Uterus (tissue), 4 donors: Measurements from ENCODE around the gene PLEKHM3. TPM values are rescaled to one million over a fixed set of nuclear protein-coding genes. Genes with fewer than 3 reads are reported as not detected.

Experiments
- DNase-seq, 2 donors: peaks; one replicate each; pipeline ENCODE4 v3.0.0-alpha.2; 2019 to 2020
- H3K27ac ChIP-seq, 2 donors: fragments of 200-600 bp; sonication (generic); 1 replicate in 1 of 2; 2 replicates in 1 of 2; pipeline ENCODE4 v1.5.1; 2016 to 2018
- H3K27me3 ChIP-seq, 2 donors: fragments of 200-600 bp; sonication (generic); one replicate each; pipeline ENCODE4 v1.5.1; 2018 to 2019; ENCODE audit warnings: control low read depth in 1 of 2
- H3K36me3 ChIP-seq, 2 donors: fragments of 200-600 bp; sonication (generic); one replicate each; pipeline ENCODE4 v1.5.1; 2019; ENCODE audit warnings: control low read depth in 1 of 2
- H3K4me1 ChIP-seq, 2 donors: fragments of 200-600 bp; sonication (generic); one replicate each; pipeline ENCODE4 v1.5.1; 2018 to 2019; ENCODE audit warnings: control low read depth in 1 of 2
- H3K4me3 ChIP-seq, 2 donors: fragments of 200-600 bp; sonication (generic); 1 replicate in 1 of 2; 2 replicates in 1 of 2; pipeline ENCODE4 v1.5.1; 2018 to 2019; ENCODE audit warnings: mild to moderate bottlenecking in 1 of 2
- H3K9me3 ChIP-seq, 2 donors: fragments of 200-600 bp; sonication (generic); one replicate each; pipeline ENCODE4 v1.5.1; 2019; ENCODE audit warnings: control low read depth in 1 of 2
- POLR2A ChIP-seq, 2 donors: fragments of 450-650 bp; IDR thresholded peaks; one replicate each; pipeline ENCODE4 v1.6.1; 2016; ENCODE audit warnings: antibody characterized with exemption in 2 of 2, mild to moderate bottlenecking in 1 of 2, moderate library complexity in 1 of 2
- intact Hi-C: fragments of 100-400 bp; cut with DNase I; formaldehyde crosslinking; loops from one replicate; pipeline ENCODE4 v1.15.1; 2023; ENCODE audit warnings: low total_unique reads
- total RNA-seq, 4 donors: library from RNA; depleted of rRNA in 3 of 4; stranded (reverse); fragments of >200 nt in 3 of 4; gene quantifications; one replicate each; pipeline versions ENCODE4 v1.1.0 to v1.2.4, GENCODE V29; 2014 to 2023
- TF ChIP-seq, protein P1 (sequence below), 4 experiments: fragments of 200-600 bp in 2 of 4; fragments of 450-650 bp in 2 of 4; sonication (generic) in 2 of 4; IDR thresholded peaks; one replicate each; pipeline ENCODE4 v1.5.1; 2016 to 2019; ENCODE audit warnings: antibody characterized with exemption in 4 of 4, mild to moderate bottlenecking in 2 of 4, moderate library complexity in 1 of 4
- donor health status: DM: yes; HTN: yes; CAD: no.

PLEKHM3 gene
- total RNA-seq, 4 donors from 2014 or later, result 20.5 to 43.4 (median 21.6) TPM

DNA sequence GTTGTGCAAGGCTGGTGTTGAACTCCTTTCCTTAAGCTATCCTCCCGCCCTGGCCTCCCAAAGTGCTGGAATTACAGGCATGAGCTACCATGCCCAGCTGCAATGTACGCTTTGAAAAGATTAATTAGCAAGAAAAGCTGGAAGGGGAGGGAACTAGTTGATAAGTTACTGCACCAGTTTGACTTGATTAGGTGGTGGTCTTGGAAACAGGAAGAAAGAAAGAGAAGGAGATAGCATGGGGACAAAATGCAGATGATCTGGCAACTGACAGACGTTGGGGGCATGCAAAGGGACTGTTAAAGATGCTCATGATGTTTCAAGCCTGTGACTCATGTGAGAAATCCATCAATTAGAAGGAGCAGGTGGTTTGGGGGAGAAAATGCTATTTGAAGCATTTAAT, 68.6 kb downstream of the PLEKHM3 start:
- no peaks in the 10 kb centered on the region for H3K36me3 ChIP-seq
- H3K4me3 ChIP-seq, result no peak overlapping the region

DNA sequence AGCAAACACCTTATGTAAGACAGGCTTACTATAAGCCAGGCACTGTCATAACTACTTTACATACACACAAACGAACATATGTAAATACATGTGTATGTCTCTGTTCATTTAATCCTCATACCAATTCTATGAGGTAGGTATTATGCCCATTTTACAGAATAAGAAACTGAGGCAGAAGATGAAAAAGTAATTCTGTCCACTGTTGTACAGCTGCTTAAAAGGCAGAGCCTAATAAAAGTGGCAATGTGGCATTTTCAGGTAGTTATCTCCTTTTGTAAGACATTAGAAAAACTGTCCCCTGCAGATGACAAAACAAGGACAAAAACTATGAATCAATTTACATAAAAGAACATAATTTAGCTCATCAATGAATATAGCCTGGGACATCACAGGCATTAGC, 69.9 kb downstream of the PLEKHM3 start:
- Histone ChIP-seq H3K36me3 (no peaks in the 10 kb centered on the region), H3K4me1 (no peaks in the 10 kb centered on the region), H3K27me3 (no peaks in the 10 kb centered on the region), H3K4me3 (no peak overlapping the region), H3K9me3 (no peaks in the 10 kb centered on the region), H3K27ac (no peak overlapping the region)
- TF ChIP-seq, protein P1, sequence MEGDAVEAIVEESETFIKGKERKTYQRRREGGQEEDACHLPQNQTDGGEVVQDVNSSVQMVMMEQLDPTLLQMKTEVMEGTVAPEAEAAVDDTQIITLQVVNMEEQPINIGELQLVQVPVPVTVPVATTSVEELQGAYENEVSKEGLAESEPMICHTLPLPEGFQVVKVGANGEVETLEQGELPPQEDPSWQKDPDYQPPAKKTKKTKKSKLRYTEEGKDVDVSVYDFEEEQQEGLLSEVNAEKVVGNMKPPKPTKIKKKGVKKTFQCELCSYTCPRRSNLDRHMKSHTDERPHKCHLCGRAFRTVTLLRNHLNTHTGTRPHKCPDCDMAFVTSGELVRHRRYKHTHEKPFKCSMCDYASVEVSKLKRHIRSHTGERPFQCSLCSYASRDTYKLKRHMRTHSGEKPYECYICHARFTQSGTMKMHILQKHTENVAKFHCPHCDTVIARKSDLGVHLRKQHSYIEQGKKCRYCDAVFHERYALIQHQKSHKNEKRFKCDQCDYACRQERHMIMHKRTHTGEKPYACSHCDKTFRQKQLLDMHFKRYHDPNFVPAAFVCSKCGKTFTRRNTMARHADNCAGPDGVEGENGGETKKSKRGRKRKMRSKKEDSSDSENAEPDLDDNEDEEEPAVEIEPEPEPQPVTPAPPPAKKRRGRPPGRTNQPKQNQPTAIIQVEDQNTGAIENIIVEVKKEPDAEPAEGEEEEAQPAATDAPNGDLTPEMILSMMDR (IDR thresholded peaks at IDR 0.05), result no peak
- TF ChIP-seq POLR2A (IDR thresholded peaks at IDR 0.05), result no peak
- no peak for DNase-seq
- intact Hi-C loops, result no loop called here

More for the DNA sequence above, 68.6 kb downstream of the PLEKHM3 start:
- intact Hi-C loops, result no loop called here
- Histone ChIP-seq H3K27ac (no peak overlapping the region), H3K9me3 (no peaks in the 10 kb centered on the region), H3K4me1 (no peaks in the 10 kb centered on the region), H3K27me3 (no peaks in the 10 kb centered on the region)
- no peak for TF ChIP-seq POLR2A (IDR thresholded peaks at IDR 0.05)
- TF ChIP-seq, protein P1 (IDR thresholded peaks at IDR 0.05), result no peak
- no peak for DNase-seq

DNA sequence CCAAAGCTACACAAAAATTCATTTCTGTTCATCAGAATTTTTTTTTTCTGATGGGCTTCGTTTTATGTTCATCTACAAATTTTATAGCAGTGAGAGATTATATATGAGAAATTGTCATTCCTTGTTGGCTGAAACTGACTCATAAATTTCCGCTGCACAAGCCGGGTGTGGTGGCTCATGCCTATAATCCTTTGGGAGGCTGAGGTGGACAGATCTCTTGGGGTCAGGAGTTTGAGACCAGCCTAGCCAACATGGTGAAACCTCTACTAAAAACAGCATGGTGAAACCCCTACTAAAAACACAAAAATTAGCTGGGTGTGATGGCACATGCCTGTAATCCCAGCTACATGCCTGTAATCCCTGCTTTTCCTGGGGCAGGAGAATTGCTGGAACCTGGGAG, 72.0 kb downstream of the PLEKHM3 start:
- intact Hi-C loops, result no loop called here
- Histone ChIP-seq H3K27me3 (no peaks in the 10 kb centered on the region), H3K4me3 (no peak overlapping the region), H3K27ac (no peak overlapping the region), H3K9me3 (no peaks in the 10 kb centered on the region), H3K36me3 (no peaks in the 10 kb centered on the region), H3K4me1 (no peaks in the 10 kb centered on the region)
- TF ChIP-seq, protein P1 (IDR thresholded peaks at IDR 0.05), result no peak
- no peak for TF ChIP-seq POLR2A (IDR thresholded peaks at IDR 0.05)
- no peak for DNase-seq

DNA sequence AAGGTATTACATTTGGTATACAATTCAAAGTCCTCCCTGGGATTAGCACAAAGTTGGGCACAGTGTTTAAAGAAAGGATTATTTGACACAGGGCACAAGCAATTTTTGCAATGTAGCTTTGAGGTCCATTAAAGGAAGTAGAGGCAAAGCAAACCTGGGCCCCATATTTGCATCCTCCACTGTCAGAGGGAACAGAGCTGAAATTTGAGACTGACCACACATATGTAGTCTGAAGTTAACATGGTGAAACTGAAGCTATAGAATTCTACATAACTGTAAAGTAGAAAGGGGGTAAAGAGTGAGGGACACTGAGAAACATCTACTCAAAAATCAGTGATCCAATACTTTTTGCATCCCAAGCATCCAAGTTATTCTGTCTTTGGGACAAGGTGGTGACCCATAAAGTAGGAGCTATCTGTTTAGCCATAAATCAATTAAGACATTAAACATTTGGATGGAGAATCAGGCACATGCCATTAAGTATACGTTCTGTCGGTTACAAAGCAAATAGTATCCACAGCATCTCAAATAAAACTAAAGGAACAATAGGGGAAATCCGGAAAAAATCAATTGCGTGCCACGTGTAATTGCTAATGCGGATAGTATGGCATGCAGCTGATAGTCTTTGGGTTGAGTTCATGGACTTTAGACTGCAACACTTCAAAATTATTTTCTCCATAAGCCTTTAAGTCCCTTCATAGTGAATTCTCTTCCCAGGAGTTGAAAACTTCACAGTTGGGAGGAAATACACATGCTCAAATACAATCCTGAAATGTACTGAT, 72.6 kb downstream of the PLEKHM3 start:
- no peak overlapping the region for H3K27ac ChIP-seq
- intact Hi-C loops, result no loop called here
- H3K36me3 ChIP-seq, result no peaks in the 10 kb centered on the region

More for the DNA sequence above, 72.6 kb downstream of the PLEKHM3 start:
- Histone ChIP-seq H3K4me1 (no peaks in the 10 kb centered on the region), H3K9me3 (no peaks in the 10 kb centered on the region), H3K4me3 (no peak overlapping the region), H3K27me3 (no peaks in the 10 kb centered on the region)
- no peak for DNase-seq
- TF ChIP-seq, protein P1 (IDR thresholded peaks at IDR 0.05), result no peak
- no peak for TF ChIP-seq POLR2A (IDR thresholded peaks at IDR 0.05)
